ENCODE measurements around the gene ZWILCH.
A peak's percentile ranks its signal among the peaks of the same experiment; 100 is the strongest.
"Not testable (repeated sequence)": the region's sequence is repeated elsewhere in the genome, so short reads cannot be mapped to it uniquely, and the experiment has no call there.

Gene ZWILCH

GRCh38 chr15:66504563-66505429 is at the start of gene ZWILCH, which contains the start of gene RPL4:
Gene ZWILCH, plus strand, starts transcription at chr15:66505326. Its CDS starts 13 bp downstream, at chr15:66505339.
Gene RPL4, minus strand, starts transcription at chr15:66504855. Its CDS starts 65 bp downstream, at chr15:66504790.
- Histone ChIP-seq H3K4me1 (ENCODE audit: low read depth, poor library complexity, severe bottlenecking) (peaks cover 44% of the 10 kb centered on the region), H3K79me2 (ENCODE audit: insufficient read depth, low read depth) (peaks cover 77% of the 10 kb centered on the region), H3K9ac (peak within 1 kb of the TSS; percentile 98), H3K36me3 (ENCODE audit: insufficient read depth) (peaks cover 33% of the 10 kb centered on the region), H2AFZ (ENCODE audit: low read depth) (peak within 1 kb of the TSS; percentile 76), H3K4me2 (peak within 1 kb of the TSS; percentile 97), H3K27ac (peak within 1 kb of the TSS; percentile 96), H3K4me3 (IDR thresholded peaks at IDR 0.05; ENCODE audit: insufficient read depth, low read depth, low read length) (no peak within 1 kb of the TSS), H4K20me1 (ENCODE audit: insufficient read depth) (peaks cover 13% of the 10 kb centered on the region), H3K27me3 (ENCODE audit: insufficient read depth, low read depth) (no peaks in the 10 kb centered on the region)
- TF ChIP-seq CTCF (conservative IDR thresholded peaks at IDR 0.05; ENCODE audit: low read depth, low read length), result 0 out of 2 replicates have a peak, but pooled peaks have one; percentile 22

GRCh38 chr15:66456211-66456610 is 48.9 kb upstream of the ZWILCH start:
- H3K9ac ChIP-seq, result no peak overlapping the region
- H3K4me1 ChIP-seq (ENCODE audit: low read depth, poor library complexity, severe bottlenecking), result no peaks in the 10 kb centered on the region
- H3K4me3 ChIP-seq (IDR thresholded peaks at IDR 0.05; ENCODE audit: insufficient read depth, low read depth, low read length), result no peak overlapping the region
- H4K20me1 ChIP-seq (ENCODE audit: insufficient read depth), result no peaks in the 10 kb centered on the region
- TF ChIP-seq CTCF (conservative IDR thresholded peaks at IDR 0.05; ENCODE audit: low read depth, low read length), result no peak
- H3K4me2 ChIP-seq, result no peak overlapping the region
- H3K79me2 ChIP-seq (ENCODE audit: insufficient read depth, low read depth), result no peaks in the 10 kb centered on the region
- H2AFZ ChIP-seq (ENCODE audit: low read depth), result no peak overlapping the region
- H3K27ac ChIP-seq, result no peak overlapping the region
- H3K27me3 ChIP-seq (ENCODE audit: insufficient read depth, low read depth), result no peaks in the 10 kb centered on the region
- H3K36me3 ChIP-seq (ENCODE audit: insufficient read depth), result no peaks in the 10 kb centered on the region

- Histone ChIP-seq H4K20me1 (ENCODE audit: insufficient read depth) (no peaks in the 10 kb centered on the region), H2AFZ (ENCODE audit: low read depth) (no peak overlapping the region), H3K4me2 (no peak overlapping the region), H3K4me3 (IDR thresholded peaks at IDR 0.05; ENCODE audit: insufficient read depth, low read depth, low read length) (no peak overlapping the region), H3K36me3 (ENCODE audit: insufficient read depth) (no peaks in the 10 kb centered on the region), H3K9ac (no peak overlapping the region), H3K27me3 (ENCODE audit: insufficient read depth, low read depth) (no peaks in the 10 kb centered on the region), H3K27ac (no peak overlapping the region), H3K79me2 (ENCODE audit: insufficient read depth, low read depth) (no peaks in the 10 kb centered on the region), H3K4me1 (ENCODE audit: low read depth, poor library complexity, severe bottlenecking) (no peaks in the 10 kb centered on the region)
- no peak for TF ChIP-seq CTCF (conservative IDR thresholded peaks at IDR 0.05; ENCODE audit: low read depth, low read length)
Observed at GRCh38 chr15:66459818-66460615, 45.1 kb upstream of the ZWILCH start.

- H2AFZ ChIP-seq (ENCODE audit: low read depth); H3K9ac ChIP-seq; H4K20me1 ChIP-seq (ENCODE audit: insufficient read depth); H3K79me2 ChIP-seq (ENCODE audit: insufficient read depth, low read depth); H3K36me3 ChIP-seq (ENCODE audit: insufficient read depth); H3K27me3 ChIP-seq (ENCODE audit: insufficient read depth, low read depth); H3K4me1 ChIP-seq (ENCODE audit: low read depth, poor library complexity, severe bottlenecking); H3K4me2 ChIP-seq; H3K27ac ChIP-seq; H3K4me3 ChIP-seq (IDR thresholded peaks at IDR 0.05; ENCODE audit: insufficient read depth, low read depth, low read length): not testable (repeated sequence)
Observed at GRCh38 chr15:66461294-66461693, 43.8 kb upstream of the ZWILCH start.
